MG63 (cell line): ENCODE measurements around the gene ZNF436. TPM values are rescaled to one million over a fixed set of nuclear protein-coding genes. Genes with fewer than 3 reads are reported as not detected.
"Not testable (repeated sequence)": the region's sequence is repeated elsewhere in the genome, so short reads cannot be mapped to it uniquely, and the experiment has no call there.

Experiments
- DNase-seq: peaks from one replicate; pipeline ENCODE4 v3.0.0-alpha.2; 2020
- H3K27me3 ChIP-seq: fragments of 250-450 bp; sonication (Bioruptor Pico); 2 replicates; pipeline ENCODE4 v1.5.1; 2020; ENCODE audit warnings: mild to moderate bottlenecking, moderate library complexity
- H3K36me3 ChIP-seq: fragments of 250-450 bp; sonication (Bioruptor Pico); 2 replicates; pipeline ENCODE4 v1.5.1; 2020; ENCODE audit warnings: mild to moderate bottlenecking, moderate library complexity
- H3K4me3 ChIP-seq: fragments of 250-450 bp; sonication (Bioruptor Pico); 2 replicates; pipeline ENCODE4 v1.5.1; 2020; ENCODE audit warnings: mild to moderate bottlenecking, moderate library complexity
- H3K9me3 ChIP-seq: fragments of 250-450 bp; sonication (Bioruptor Pico); 2 replicates; pipeline ENCODE4 v1.5.1; 2020; ENCODE audit warnings: mild to moderate bottlenecking, moderate library complexity
- total RNA-seq: library from RNA; depleted of rRNA; stranded (reverse); fragments of >200 nt; shearing (Covaris generic); gene quantifications from 2 replicates; pipeline ENCODE4 v1.2.3, GENCODE V29; 2014; ENCODE audit warnings: low replicate concordance

ZNF436 gene
- total RNA-seq, 1 experiment from 2014 or later: 9.0 TPM

DNA sequence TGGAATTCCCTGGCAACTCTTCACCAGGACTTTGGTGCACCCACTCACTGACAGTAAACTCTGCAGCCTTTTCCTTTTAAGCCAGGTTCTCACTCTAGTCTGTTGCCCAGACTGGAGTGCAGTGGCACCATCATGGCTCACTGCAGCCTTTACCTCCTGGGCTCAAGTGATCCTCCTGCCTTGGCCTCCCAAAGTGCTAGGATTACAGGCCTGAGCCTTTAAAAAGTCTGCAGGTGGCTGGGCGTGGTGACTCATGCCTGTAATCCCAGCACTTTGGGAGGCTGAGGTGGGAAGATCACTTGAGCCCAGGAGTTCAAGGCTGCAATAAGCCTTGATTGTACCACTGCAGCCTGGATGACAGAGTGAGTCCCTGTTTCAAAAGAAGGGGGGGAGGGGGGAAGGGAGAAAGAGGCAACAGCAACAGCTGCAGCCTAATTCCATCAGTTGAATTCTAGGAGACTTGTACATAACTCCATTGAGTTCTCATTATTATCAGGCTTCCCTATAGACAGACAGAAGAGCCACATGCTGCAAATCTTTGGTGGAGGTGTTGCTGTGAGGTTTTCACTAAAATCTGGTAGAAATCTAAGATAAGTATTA, 17.4 kb downstream of the ZNF436 start:
- Histone ChIP-seq H3K9me3 (no peaks in the 10 kb centered on the region; the same call in 1 of the 2 replicates), H3K27me3 (no peaks in the 10 kb centered on the region), H3K36me3 (peaks cover 3% of the 10 kb centered on the region; the same call in 1 of the 2 replicates), H3K4me3 (no peak overlapping the region)
- no peak for DNase-seq

- H3K36me3 ChIP-seq: peaks cover 9% of the 10 kb centered on the region
- H3K9me3 ChIP-seq: no peaks in the 10 kb centered on the region
- DNase-seq: no peak
- H3K4me3 ChIP-seq: no peak overlapping the region
- no peaks in the 10 kb centered on the region for H3K27me3 ChIP-seq
Measured at GRCh38 chr1:23345920-23346319, 23.7 kb downstream of the ZNF436 start.

GRCh38 chr1:23344987-23345472, 24.6 kb downstream of the ZNF436 start:
- DNase-seq: peak; percentile 30
- no peaks in the 10 kb centered on the region for H3K27me3 ChIP-seq
- peaks cover 16% of the 10 kb centered on the region for H3K36me3 ChIP-seq
- peak overlapping the region; percentile 74 for H3K4me3 ChIP-seq
- H3K9me3 ChIP-seq: no peaks in the 10 kb centered on the region

GRCh38 chr1:23344111-23344986, 25.3 kb downstream of the ZNF436 start, which contains the start of gene HNRNPR:
Gene HNRNPR, minus strand, starts transcription at chr1:23344284. Its CDS starts 3,276 bp downstream, at chr1:23341008.
- peaks cover 21% of the 10 kb centered on the region for H3K36me3 ChIP-seq
- DNase-seq: peak; percentile 100
- H3K27me3 ChIP-seq: no peaks in the 10 kb centered on the region
- H3K9me3 ChIP-seq: no peaks in the 10 kb centered on the region
- peak within 1 kb of the TSS; percentile 74 for H3K4me3 ChIP-seq

- no peaks in the 10 kb centered on the region for H3K27me3 ChIP-seq
- H3K36me3 ChIP-seq: peaks cover 30% of the 10 kb centered on the region
- H3K4me3 ChIP-seq: peak overlapping the region; percentile 74
- H3K9me3 ChIP-seq: no peaks in the 10 kb centered on the region
- peak; percentile 49 for DNase-seq
Measured at GRCh38 chr1:23343221-23344110, 26.2 kb downstream of the ZNF436 start.

GRCh38 chr1:23341931-23342692, 27.5 kb downstream of the ZNF436 start:
- Histone ChIP-seq H3K4me3 (peak overlapping the region; percentile 74), H3K36me3 (peaks cover 43% of the 10 kb centered on the region), H3K27me3 (no peaks in the 10 kb centered on the region), H3K9me3 (no peaks in the 10 kb centered on the region)
- DNase-seq: no peak

GRCh38 chr1:23339632-23340031, 30.0 kb downstream of the ZNF436 start:
- no peak overlapping the region for H3K4me3 ChIP-seq
- DNase-seq: no peak
- peaks cover 63% of the 10 kb centered on the region for H3K36me3 ChIP-seq

DNA sequence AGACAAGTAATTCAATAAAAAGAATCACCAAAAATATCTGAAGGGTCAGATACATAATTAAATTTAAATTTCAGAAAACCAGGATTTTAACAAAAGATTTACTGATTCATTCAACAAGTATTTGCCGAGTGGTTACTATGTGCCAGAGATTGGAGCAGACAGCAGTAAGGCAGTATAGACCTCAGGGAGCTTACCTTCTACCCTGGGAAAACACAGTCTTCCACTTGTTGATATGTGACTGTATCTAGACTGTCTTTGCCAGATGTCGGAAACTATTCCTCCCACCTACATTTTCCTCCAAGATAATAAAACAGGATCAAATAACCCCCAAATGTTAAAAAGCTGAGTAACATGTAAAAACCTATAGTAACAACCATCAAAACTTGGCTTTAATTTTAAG, 31.8 kb downstream of the ZNF436 start:
- no peak overlapping the region for H3K4me3 ChIP-seq
- H3K27me3 ChIP-seq: no peaks in the 10 kb centered on the region
- DNase-seq: no peak
- H3K9me3 ChIP-seq: no peaks in the 10 kb centered on the region
- peaks cover 77% of the 10 kb centered on the region for H3K36me3 ChIP-seq

More at GRCh38 chr1:23339632-23340031, 30.0 kb downstream of the ZNF436 start:
- H3K9me3 ChIP-seq: no peaks in the 10 kb centered on the region
- no peaks in the 10 kb centered on the region for H3K27me3 ChIP-seq

GRCh38 chr1:23331713-23332112, 37.9 kb downstream of the ZNF436 start:
- Histone ChIP-seq H3K9me3 (no peaks in the 10 kb centered on the region), H3K36me3 (peaks cover 80% of the 10 kb centered on the region), H3K4me3 (no peak overlapping the region), H3K27me3 (no peaks in the 10 kb centered on the region)
- DNase-seq: no peak

GRCh38 chr1:23330846-23331245, 38.8 kb downstream of the ZNF436 start:
- Histone ChIP-seq H3K4me3 (no peak overlapping the region), H3K36me3 (peaks cover 82% of the 10 kb centered on the region), H3K9me3 (no peaks in the 10 kb centered on the region), H3K27me3 (no peaks in the 10 kb centered on the region)
- no peak for DNase-seq

DNA sequence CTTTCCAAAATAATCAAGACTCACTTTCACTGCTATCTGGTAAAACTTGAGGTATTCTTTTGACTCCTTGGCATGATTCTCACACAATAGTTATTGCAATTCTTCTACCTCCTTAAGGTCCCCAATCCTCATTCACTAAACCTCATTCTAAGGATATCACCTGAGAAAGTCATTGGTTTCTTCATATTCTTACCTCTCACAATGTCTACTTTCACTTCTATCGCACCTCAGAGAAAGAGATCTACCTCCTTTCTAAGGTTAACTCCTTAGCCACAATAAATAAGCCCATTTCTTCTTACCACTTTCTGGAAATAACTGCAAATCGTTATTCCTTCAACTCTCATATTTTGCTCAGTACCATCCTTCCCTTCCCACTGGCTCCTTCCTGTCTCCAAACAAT, 44.2 kb downstream of the ZNF436 start:
- H3K36me3 ChIP-seq: peaks cover 82% of the 10 kb centered on the region

DNA sequence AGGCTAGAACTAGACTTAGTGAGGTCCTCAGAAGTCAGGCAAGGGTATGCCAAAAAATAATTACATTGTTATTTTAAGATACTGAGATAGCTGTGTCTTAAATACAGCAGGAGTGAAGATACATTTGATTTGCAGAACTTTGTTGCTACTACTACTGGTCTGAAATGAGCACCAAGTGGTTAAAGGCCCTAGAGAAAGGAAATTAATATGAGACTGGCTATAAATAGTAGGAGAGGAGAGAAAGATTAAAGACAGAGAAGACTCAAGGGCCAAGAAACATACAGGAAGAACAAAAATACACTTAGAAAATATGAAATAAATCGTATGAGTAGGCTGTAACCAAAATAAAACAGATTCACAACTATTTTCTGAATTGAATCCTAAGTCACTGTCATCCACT, 46.9 kb downstream of the ZNF436 start:
- no peak overlapping the region for H3K4me3 ChIP-seq
- no peaks in the 10 kb centered on the region for H3K27me3 ChIP-seq
- H3K9me3 ChIP-seq: no peaks in the 10 kb centered on the region
- no peak for DNase-seq
- peaks cover 88% of the 10 kb centered on the region for H3K36me3 ChIP-seq

More for the DNA sequence above, 44.2 kb downstream of the ZNF436 start:
- Histone ChIP-seq H3K4me3 (no peak overlapping the region), H3K9me3 (no peaks in the 10 kb centered on the region), H3K27me3 (no peaks in the 10 kb centered on the region)
- no peak for DNase-seq

DNA sequence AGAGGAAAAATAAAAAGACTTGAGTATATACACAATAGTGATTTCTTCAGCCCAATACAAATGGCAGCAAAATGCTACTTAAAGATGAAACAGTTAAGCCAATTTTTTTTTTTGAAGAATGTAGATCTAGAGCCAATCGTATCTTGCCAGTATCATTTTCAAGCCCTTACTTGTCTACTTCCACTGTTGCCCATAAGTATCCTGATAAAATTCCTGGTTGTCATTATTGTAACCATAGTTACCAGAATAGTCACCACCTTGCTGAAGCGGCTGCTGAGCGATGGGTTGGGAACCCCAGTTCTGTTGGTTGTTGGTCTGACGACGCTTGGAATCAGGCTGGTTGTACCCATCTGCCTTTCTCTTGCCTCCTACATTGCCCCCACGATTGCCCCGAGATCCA, 59.4 kb downstream of the ZNF436 start:
- not testable (repeated sequence) for H3K4me3 ChIP-seq, H3K9me3 ChIP-seq, DNase-seq, H3K27me3 ChIP-seq
- H3K36me3 ChIP-seq: peaks cover 90% of the 10 kb centered on the region
